H1 (cell line): ENCODE measurements around the gene KRT9. TPM values are rescaled to one million over a fixed set of nuclear protein-coding genes. Genes with fewer than 3 reads are reported as not detected.
"Not testable (repeated sequence)": the region's sequence is repeated elsewhere in the genome, so short reads cannot be mapped to it uniquely, and the experiment has no call there.

Source experiments
- CTCF ChIA-PET: fragments of 300-600 bp; sonication (Branson Sonifier 250); formaldehyde crosslinking; loops from one replicate; lab custom pipeline; 2021; ENCODE audit not compliant: partially characterized antibody; lab: Charles Lee
- POLR2A ChIA-PET: fragments of 300-600 bp; sonication (Branson Sonifier 250); formaldehyde crosslinking; loops from one replicate; lab custom pipeline; 2021; ENCODE audit warnings: inconsistent platforms; ENCODE audit not compliant: partially characterized antibody; lab: Charles Lee
- DNase-seq, 2 experiments: peaks; one replicate each; pipeline versions ENCODE4 v3.0.0 to v3.0.0-alpha.2; 2010 to 2022; ENCODE audit warnings: low spot score in 2 of 2, low read depth in 1 of 2, mixed read lengths in 1 of 2
- FAIRE-seq: peaks from 2 replicates; lab custom pipeline; 2011; peaks lifted over from hg19 to GRCh38; lab: Jason Lieb, UNC
- H2AFZ ChIP-seq: 2 replicates; pipeline ENCODE4 v1.8.1; 2012; ENCODE audit warnings: low read length, inconsistent platforms
- H2AK5ac ChIP-seq: 2 replicates; pipeline ENCODE4 v1.6.1; 2013; ENCODE audit warnings: low read depth, low read length
- H2BK120ac ChIP-seq: replicated peaks from 2 replicates; pipeline ENCODE3; 2013; ENCODE audit warnings: low read depth, low read length, inconsistent platforms
- H2BK12ac ChIP-seq: 2 replicates; pipeline ENCODE4 v1.6.1; 2013; ENCODE audit warnings: low read depth, low read length
- H2BK15ac ChIP-seq: 2 replicates; pipeline ENCODE4 v1.6.1; 2013; ENCODE audit warnings: low read length
- H2BK20ac ChIP-seq: 2 replicates; pipeline ENCODE4 v1.6.1; 2013; ENCODE audit warnings: low read length
- H2BK5ac ChIP-seq: 2 replicates; pipeline ENCODE4 v1.6.1; 2013; ENCODE audit warnings: low read depth, low read length
- H3K14ac ChIP-seq: 2 replicates; pipeline ENCODE4 v1.6.1; 2013; ENCODE audit warnings: inconsistent platforms; ENCODE audit not compliant: insufficient read length
- H3K18ac ChIP-seq: 2 replicates; pipeline ENCODE4 v1.6.1; 2013; ENCODE audit warnings: low read length; ENCODE audit errors: extremely low read depth
- H3K23ac ChIP-seq: 2 replicates; pipeline ENCODE4 v1.6.1; 2013; ENCODE audit warnings: inconsistent platforms; ENCODE audit not compliant: insufficient read length
- H3K23me2 ChIP-seq: 2 replicates; pipeline ENCODE4 v1.6.1; 2013; ENCODE audit warnings: low read depth, low read length
- H3K27ac ChIP-seq: 2 replicates; pipeline ENCODE4 v1.6.1; 2011; ENCODE audit warnings: low read depth, low read length, inconsistent platforms
- H3K27me3 ChIP-seq, 4 experiments: replicated peaks in 1 of 4; 1 replicate in 1 of 4; 2 replicates in 3 of 4; pipeline versions ENCODE4 v1.6.1 to v1.8.1; 2011 to 2013; ENCODE audit warnings: low read length in 3 of 4, mild to moderate bottlenecking in 3 of 4, inconsistent platforms in 2 of 4, mixed read lengths in 2 of 4, moderate library complexity in 1 of 4; ENCODE audit not compliant: control insufficient read depth in 3 of 4, insufficient read depth in 3 of 4; ENCODE audit errors: extremely low read depth in 1 of 4
- H3K36me3 ChIP-seq, 4 experiments: 2 replicates each; pipeline versions ENCODE4 v1.6.1 to v1.8.1; 2011 to 2013; ENCODE audit warnings: mild to moderate bottlenecking in 4 of 4, low read length in 3 of 4, moderate library complexity in 2 of 4, control low read depth in 1 of 4, inconsistent platforms in 1 of 4; ENCODE audit not compliant: insufficient read depth in 4 of 4, control insufficient read depth in 2 of 4
- H3K4ac ChIP-seq: replicated peaks from 2 replicates; pipeline ENCODE3; 2013; ENCODE audit warnings: low read length, low read depth, mixed read lengths, inconsistent platforms; ENCODE audit not compliant: insufficient read length
- H3K4me1 ChIP-seq, 4 experiments: replicated peaks in 1 of 4; 1 replicate in 1 of 4; 2 replicates in 3 of 4; pipeline versions ENCODE4 v1.6.1 to v1.8.1; 2011 to 2013; ENCODE audit warnings: low read length in 3 of 4, inconsistent platforms in 2 of 4, mixed read lengths in 1 of 4; ENCODE audit not compliant: insufficient read depth in 4 of 4, control insufficient read depth in 3 of 4
- H3K4me2 ChIP-seq, 2 experiments: 2 replicates each; pipeline versions ENCODE4 v1.6.1 to v1.8.1; 2011 to 2013; ENCODE audit warnings: low read depth in 2 of 2, low read length in 2 of 2, control low read depth in 1 of 2, inconsistent platforms in 1 of 2, mild to moderate bottlenecking in 1 of 2; ENCODE audit not compliant: insufficient read depth in 1 of 2
- H3K4me3 ChIP-seq, 4 experiments: fragments of 200-600, 300-600 bp in 1 of 4; sonication (generic), shearing (Covaris generic), sonication (Bioruptor Twin) in 1 of 4; 2 replicates each; pipeline versions ENCODE4 v1.5.1 to v1.8.1; 2011 to 2016; ENCODE audit warnings: low read length in 4 of 4, low read depth in 3 of 4, control low read depth in 2 of 4, inconsistent platforms in 2 of 4, mild to moderate bottlenecking in 2 of 4, mixed read lengths in 1 of 4, moderate library complexity in 1 of 4; ENCODE audit not compliant: insufficient read depth in 2 of 4; ENCODE audit errors: extremely low read depth in 1 of 4
- H3K56ac ChIP-seq: replicated peaks from 2 replicates; pipeline ENCODE3; 2013; ENCODE audit warnings: low read depth, mild to moderate bottlenecking, mixed read lengths, low read length, inconsistent platforms; ENCODE audit not compliant: insufficient read length
- H3K79me1 ChIP-seq: 2 replicates; pipeline ENCODE4 v1.6.1; 2013; ENCODE audit warnings: low read depth, low read length, control low read depth
- H3K79me2 ChIP-seq, 2 experiments: 2 replicates each; pipeline versions ENCODE4 v1.6.1 to v1.8.1; 2012 to 2013; ENCODE audit warnings: low read length in 2 of 2, mild to moderate bottlenecking in 2 of 2, inconsistent platforms in 1 of 2; ENCODE audit not compliant: insufficient read depth in 2 of 2, control insufficient read depth in 1 of 2
- H3K9ac ChIP-seq, 4 experiments: replicated peaks in 1 of 4; 1 replicate in 1 of 4; 2 replicates in 3 of 4; pipeline versions ENCODE4 v1.6.1 to v1.8.1; 2011 to 2013; ENCODE audit warnings: low read depth in 3 of 4, low read length in 3 of 4, control low read depth in 2 of 4, mild to moderate bottlenecking in 2 of 4, moderate library complexity in 2 of 4, inconsistent platforms in 1 of 4; ENCODE audit errors: extremely low read depth in 1 of 4
- H3K9me3 ChIP-seq, 2 experiments: 2 replicates each; pipeline versions ENCODE4 v1.6.1 to v1.8.1; 2012 to 2013; ENCODE audit warnings: mild to moderate bottlenecking in 2 of 2, moderate library complexity in 2 of 2, control low read depth in 1 of 2, inconsistent platforms in 1 of 2, low read depth in 1 of 2, low read length in 1 of 2, mixed read lengths in 1 of 2; ENCODE audit not compliant: insufficient read depth in 2 of 2
- H4K20me1 ChIP-seq, 2 experiments: replicated peaks in 1 of 2; 2 replicates each; pipeline versions ENCODE3 to v1.8.1; 2011 to 2013; ENCODE audit warnings: inconsistent platforms in 2 of 2, low read length in 2 of 2, mild to moderate bottlenecking in 1 of 2; ENCODE audit not compliant: insufficient read depth in 2 of 2, control insufficient read depth in 1 of 2
- H4K5ac ChIP-seq: 2 replicates; pipeline ENCODE4 v1.6.1; 2013; ENCODE audit warnings: low read length, low read depth, mixed read lengths, inconsistent platforms; ENCODE audit not compliant: insufficient read length
- H4K8ac ChIP-seq: 2 replicates; pipeline ENCODE4 v1.8.0; 2013; ENCODE audit warnings: mild to moderate bottlenecking, moderate library complexity, low read length, inconsistent platforms; ENCODE audit not compliant: insufficient read depth; ENCODE audit errors: extremely low read depth
- H4K91ac ChIP-seq: replicated peaks from 2 replicates; pipeline ENCODE3; 2013; ENCODE audit warnings: low read length, mixed read lengths, inconsistent platforms; ENCODE audit not compliant: insufficient read length
- WGBS, 2 experiments: shearing (Covaris generic) in 1 of 2; methylation state at CpG; one replicate each; pipeline versions ENCODE4 v1.1.6 to v1.1.7; 2013 to 2015; ENCODE audit warnings: low lambda C conversion rate in 2 of 2, mixed read lengths in 2 of 2, inconsistent platforms in 1 of 2, low coverage in 1 of 2, missing lambda C conversion rate in 1 of 2; ENCODE audit not compliant: insufficient replicate concordance in 2 of 2, insufficient coverage in 1 of 2, insufficient read length in 1 of 2; ENCODE audit errors: extremely low coverage in 1 of 2, missing lambda C conversion rate in 1 of 2; 5-methylcytosine and 5-hydroxymethylcytosine counted together
- polyA plus RNA-seq, 7 experiments: library from polyadenylated mRNA; depleted of rRNA in 3 of 7; stranded (reverse) in 5 of 7; unstranded in 2 of 7; fragments of >200 nt in 5 of 7; fragments of 200-250 nt in 2 of 7; gene quantifications; 1 replicate in 5 of 7; 2 replicates in 1 of 7; 4 replicates in 1 of 7; pipeline versions ENCODE4 v1.2.1 to v1.2.3, GENCODE V29; 2011 to 2013; ENCODE audit warnings: missing spikeins in 2 of 7, mixed read lengths in 2 of 7
- total RNA-seq: library from RNA; stranded (reverse); fragmentation: NEBNext Ultra II Directional; extraction: Animal tissue kit (Norgen Biotek cat#: 25700); gene quantifications from 2 replicates; pipeline ENCODE4 v1.2.1, GENCODE V29; 2021

The KRT9 gene
- total and polyA plus RNA-seq, 2 of the 8 experiments (the other 6 are each of a cell fraction or from before 2014, with no cell fraction given): not detected

GRCh38 chr17:41614767-41615166 is 42.9 kb upstream of the KRT9 start:
- not testable (repeated sequence) for H3K27ac ChIP-seq, H4K5ac ChIP-seq, DNase-seq, H3K18ac ChIP-seq, H4K91ac ChIP-seq, FAIRE-seq, H2AFZ ChIP-seq, H3K27me3 ChIP-seq, H3K4me1 ChIP-seq, H3K4me2 ChIP-seq, H2BK15ac ChIP-seq, H3K23ac ChIP-seq, H4K20me1 ChIP-seq, H4K8ac ChIP-seq, H3K56ac ChIP-seq, H3K79me2 ChIP-seq, H2BK5ac ChIP-seq, H3K9ac ChIP-seq, H3K4ac ChIP-seq, H2BK120ac ChIP-seq, H3K79me1 ChIP-seq, H3K9me3 ChIP-seq, H3K23me2 ChIP-seq, H3K14ac ChIP-seq, H2BK20ac ChIP-seq, H2BK12ac ChIP-seq, H3K4me3 ChIP-seq, H3K36me3 ChIP-seq, H2AK5ac ChIP-seq
- WGBS, 2 experiments: 92% methylated on average over 9 of the region's 9 CpGs; no CpG with 5 or more reads in 1 of the 2 experiments
- CTCF ChIA-PET: interaction anchor here (0.6 to 2.3 kb wide), 4 partner anchors 10 to 65 kb away, joined by 3 to 11 read pairs (median 4); partner anchors contain the start of gene KRT17
- POLR2A ChIA-PET: interaction anchor here (0.6 kb wide), 1 partner anchor 75 kb away, joined by 4 read pairs; no protein-coding TSS in a partner anchor
